HL-60 (cell line): ENCODE measurements around the gene RAET1E.

Source experiments
- DNase-seq, 2 experiments: peaks; one replicate each; pipeline ENCODE4 v3.0.0-alpha.2; 2010 to 2020; ENCODE audit warnings: low read depth in 1 of 2, low spot score in 1 of 2
- H3K27ac ChIP-seq: fragments of 250-450 bp; sonication (Bioruptor Pico); replicated peaks from 2 replicates; pipeline ENCODE4 v1.5.1; 2020; ENCODE audit warnings: mild to moderate bottlenecking, moderate library complexity
- H3K27me3 ChIP-seq: fragments of 250-450 bp; sonication (Bioruptor Pico); 2 replicates; pipeline ENCODE4 v1.5.1; 2021; ENCODE audit warnings: mild to moderate bottlenecking, moderate library complexity; ENCODE audit not compliant: insufficient read depth, poor library complexity, severe bottlenecking
- H3K4me3 ChIP-seq: replicated peaks from 2 replicates; pipeline ENCODE4 v1.5.1; 2011; ENCODE audit warnings: mild to moderate bottlenecking, control low read depth, low read length; ENCODE audit not compliant: insufficient read depth
- GABPA ChIP-seq: IDR thresholded peaks from 2 replicates; pipeline ENCODE4 v1.6.1; 2012; ENCODE audit warnings: low read depth
- POLR2AphosphoS5 ChIP-seq: IDR thresholded peaks from 2 replicates; pipeline ENCODE4 v1.6.1; 2012; ENCODE audit warnings: low read depth
- SPI1 ChIP-seq: IDR thresholded peaks from 2 replicates; pipeline ENCODE4 v1.6.1; 2012; ENCODE audit warnings: low read depth, mild to moderate bottlenecking, borderline replicate concordance
- TF ChIP-seq, protein P1 (sequence below): IDR thresholded peaks from 2 replicates; pipeline ENCODE4 v1.6.1; 2012; ENCODE audit warnings: low read depth; ENCODE audit not compliant: insufficient replicate concordance
- TF ChIP-seq, protein P2 (sequence below): IDR thresholded peaks from one replicate; pipeline ENCODE4 v1.5.1; 2011; ENCODE audit warnings: low read length, control low read depth, inconsistent platforms; ENCODE audit not compliant: insufficient read depth

Gene RAET1E

DNA sequence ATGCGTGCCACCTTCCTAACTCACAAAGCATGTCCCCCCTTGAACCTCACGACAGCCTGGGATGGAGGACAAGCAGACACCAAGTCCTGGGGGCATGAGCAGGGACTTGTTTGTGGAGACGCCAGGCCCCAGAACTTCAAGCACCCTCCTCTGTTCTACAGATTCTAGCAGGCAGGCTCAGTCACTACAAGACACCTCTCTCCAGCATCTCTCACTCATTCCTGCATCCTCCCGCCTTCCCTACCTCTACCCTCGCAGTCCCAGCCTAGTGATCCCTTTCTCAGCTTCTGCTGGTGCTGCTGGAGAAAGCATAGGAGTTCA lies 37.4 kb downstream of the RAET1E start:
- no peak for DNase-seq
- no peak for TF ChIP-seq POLR2AphosphoS5
- no peak for TF ChIP-seq SPI1
- TF ChIP-seq, protein P1, sequence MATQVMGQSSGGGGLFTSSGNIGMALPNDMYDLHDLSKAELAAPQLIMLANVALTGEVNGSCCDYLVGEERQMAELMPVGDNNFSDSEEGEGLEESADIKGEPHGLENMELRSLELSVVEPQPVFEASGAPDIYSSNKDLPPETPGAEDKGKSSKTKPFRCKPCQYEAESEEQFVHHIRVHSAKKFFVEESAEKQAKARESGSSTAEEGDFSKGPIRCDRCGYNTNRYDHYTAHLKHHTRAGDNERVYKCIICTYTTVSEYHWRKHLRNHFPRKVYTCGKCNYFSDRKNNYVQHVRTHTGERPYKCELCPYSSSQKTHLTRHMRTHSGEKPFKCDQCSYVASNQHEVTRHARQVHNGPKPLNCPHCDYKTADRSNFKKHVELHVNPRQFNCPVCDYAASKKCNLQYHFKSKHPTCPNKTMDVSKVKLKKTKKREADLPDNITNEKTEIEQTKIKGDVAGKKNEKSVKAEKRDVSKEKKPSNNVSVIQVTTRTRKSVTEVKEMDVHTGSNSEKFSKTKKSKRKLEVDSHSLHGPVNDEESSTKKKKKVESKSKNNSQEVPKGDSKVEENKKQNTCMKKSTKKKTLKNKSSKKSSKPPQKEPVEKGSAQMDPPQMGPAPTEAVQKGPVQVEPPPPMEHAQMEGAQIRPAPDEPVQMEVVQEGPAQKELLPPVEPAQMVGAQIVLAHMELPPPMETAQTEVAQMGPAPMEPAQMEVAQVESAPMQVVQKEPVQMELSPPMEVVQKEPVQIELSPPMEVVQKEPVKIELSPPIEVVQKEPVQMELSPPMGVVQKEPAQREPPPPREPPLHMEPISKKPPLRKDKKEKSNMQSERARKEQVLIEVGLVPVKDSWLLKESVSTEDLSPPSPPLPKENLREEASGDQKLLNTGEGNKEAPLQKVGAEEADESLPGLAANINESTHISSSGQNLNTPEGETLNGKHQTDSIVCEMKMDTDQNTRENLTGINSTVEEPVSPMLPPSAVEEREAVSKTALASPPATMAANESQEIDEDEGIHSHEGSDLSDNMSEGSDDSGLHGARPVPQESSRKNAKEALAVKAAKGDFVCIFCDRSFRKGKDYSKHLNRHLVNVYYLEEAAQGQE: no peak
- TF ChIP-seq, protein P2, sequence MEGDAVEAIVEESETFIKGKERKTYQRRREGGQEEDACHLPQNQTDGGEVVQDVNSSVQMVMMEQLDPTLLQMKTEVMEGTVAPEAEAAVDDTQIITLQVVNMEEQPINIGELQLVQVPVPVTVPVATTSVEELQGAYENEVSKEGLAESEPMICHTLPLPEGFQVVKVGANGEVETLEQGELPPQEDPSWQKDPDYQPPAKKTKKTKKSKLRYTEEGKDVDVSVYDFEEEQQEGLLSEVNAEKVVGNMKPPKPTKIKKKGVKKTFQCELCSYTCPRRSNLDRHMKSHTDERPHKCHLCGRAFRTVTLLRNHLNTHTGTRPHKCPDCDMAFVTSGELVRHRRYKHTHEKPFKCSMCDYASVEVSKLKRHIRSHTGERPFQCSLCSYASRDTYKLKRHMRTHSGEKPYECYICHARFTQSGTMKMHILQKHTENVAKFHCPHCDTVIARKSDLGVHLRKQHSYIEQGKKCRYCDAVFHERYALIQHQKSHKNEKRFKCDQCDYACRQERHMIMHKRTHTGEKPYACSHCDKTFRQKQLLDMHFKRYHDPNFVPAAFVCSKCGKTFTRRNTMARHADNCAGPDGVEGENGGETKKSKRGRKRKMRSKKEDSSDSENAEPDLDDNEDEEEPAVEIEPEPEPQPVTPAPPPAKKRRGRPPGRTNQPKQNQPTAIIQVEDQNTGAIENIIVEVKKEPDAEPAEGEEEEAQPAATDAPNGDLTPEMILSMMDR: no peak
- TF ChIP-seq GABPA: no peak
- no peaks in the 10 kb centered on the region for H3K27me3 ChIP-seq
- H3K27ac ChIP-seq: no peak overlapping the region
- no peak overlapping the region for H3K4me3 ChIP-seq

DNA sequence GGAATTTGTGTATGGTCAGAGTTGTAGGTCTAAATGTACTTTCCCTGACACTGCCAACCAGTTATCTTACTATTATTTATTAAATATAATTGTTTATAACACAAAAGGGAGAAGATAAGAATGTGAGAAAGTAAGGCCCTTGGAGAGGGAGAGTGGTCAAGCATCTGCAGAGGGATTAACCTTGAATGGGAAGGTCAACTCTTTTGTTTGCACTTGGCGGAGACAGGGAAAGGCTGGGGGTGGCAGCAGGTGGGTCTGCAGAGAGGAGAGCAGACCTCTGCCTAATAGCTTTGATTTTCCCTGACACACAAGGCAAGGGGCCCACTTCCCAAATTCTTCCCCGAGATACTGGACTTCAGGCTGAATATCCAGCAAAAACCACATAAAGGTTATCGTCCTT lies 38.0 kb downstream of the RAET1E start:
- no peak for DNase-seq
- no peak overlapping the region for H3K4me3 ChIP-seq
- no peak overlapping the region for H3K27ac ChIP-seq
- TF ChIP-seq, protein P1: no peak
- H3K27me3 ChIP-seq: no peaks in the 10 kb centered on the region

DNA sequence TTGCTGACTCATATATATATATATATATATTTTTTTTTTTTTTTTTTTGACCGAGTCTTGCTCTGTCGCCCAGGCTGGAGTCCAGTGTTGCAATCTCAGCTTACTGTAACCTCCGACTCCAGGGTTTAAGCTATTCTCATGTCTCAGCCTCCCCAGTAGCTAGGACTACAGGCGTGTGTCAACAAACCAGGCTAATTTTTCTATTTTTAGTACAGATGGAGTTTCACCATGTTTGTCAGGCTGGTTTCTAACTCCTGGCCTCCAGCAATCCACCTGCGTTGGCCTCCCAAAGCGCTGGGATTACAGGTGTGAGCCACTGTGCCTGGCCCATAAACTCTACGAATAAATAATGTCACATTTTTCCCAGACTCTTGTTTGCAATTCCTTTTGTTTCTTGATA lies 38.5 kb downstream of the RAET1E start:
- no peak for DNase-seq
- TF ChIP-seq, protein P1: no peak
- no peak for TF ChIP-seq SPI1
- TF ChIP-seq GABPA: no peak
- TF ChIP-seq, protein P2: no peak
- no peak for TF ChIP-seq POLR2AphosphoS5
- Histone ChIP-seq H3K4me3 (no peak overlapping the region), H3K27ac (no peak overlapping the region), H3K27me3 (no peaks in the 10 kb centered on the region)

DNA sequence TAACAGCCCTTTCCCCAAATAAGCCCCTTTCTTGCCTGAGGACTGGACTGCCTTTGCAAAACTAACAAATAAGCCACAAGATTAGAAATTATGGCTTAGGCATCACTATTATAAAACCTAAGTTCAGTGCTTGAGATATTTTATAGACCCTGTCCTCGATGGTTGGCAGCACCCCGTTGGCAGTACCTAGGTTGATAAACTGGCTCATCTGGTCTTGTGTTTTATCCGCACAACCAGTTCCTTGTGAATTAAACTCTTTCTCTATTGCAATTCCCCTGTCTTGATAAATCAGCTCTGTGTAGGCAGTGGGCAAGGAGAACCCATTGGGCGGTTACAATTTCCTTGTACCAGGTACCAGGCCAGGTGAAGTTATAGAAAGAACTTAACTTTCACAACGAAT lies 40.4 kb downstream of the RAET1E start:
- H3K4me3 ChIP-seq: no peak overlapping the region
- TF ChIP-seq POLR2AphosphoS5: no peak
- TF ChIP-seq, protein P2: no peak
- TF ChIP-seq, protein P1: no peak
- no peak for TF ChIP-seq GABPA
- TF ChIP-seq SPI1: no peak
- no peak overlapping the region for H3K27ac ChIP-seq
- H3K27me3 ChIP-seq: no peaks in the 10 kb centered on the region
- no peak for DNase-seq
